DOHH2 (cell line): ENCODE measurements around the gene RAB20.

Experiments used
- CTCF ChIP-seq: fragments of 200-600 bp; sonication (generic); IDR thresholded peaks from one replicate; pipeline ENCODE4 v1.5.1; 2014; ENCODE audit warnings: antibody characterized with exemption, mild to moderate bottlenecking, low read depth, low read length; ENCODE audit not compliant: poor library complexity, severe bottlenecking
- EZH2phosphoT487 ChIP-seq: fragments of 200-600 bp; sonication (generic); IDR thresholded peaks from 2 replicates; pipeline ENCODE4 v1.6.1; 2017; ENCODE audit warnings: borderline replicate concordance, mild to moderate bottlenecking, antibody characterized with exemption, low read length, moderate library complexity, mixed read lengths

GRCh38 chr13:110500341-110500740, 61.2 kb downstream of the RAB20 start:
- TF ChIP-seq CTCF: no peak
- no peak for TF ChIP-seq EZH2phosphoT487
